T-helper 1 cell treated with Interleukin-12 subunit alpha and Interleukin-12 subunit beta and Interleukin-4 antibody, amounts not matched to agents 30 μg/mL and 1 μg/mL, for 36 hours (primary cell): ENCODE results near the gene HS3ST5.
"Not testable (repeated sequence)": the region's sequence is repeated elsewhere in the genome, so short reads cannot be mapped to it uniquely, and the experiment has no call there.

Source experiments
- H3K27ac Mint-ChIP-seq: one replicate; pipeline ENCODE4 v1.8.0; 2021; ENCODE audit warnings: mild to moderate bottlenecking, mixed read lengths
- H3K27me3 Mint-ChIP-seq: one replicate; pipeline ENCODE4 v1.8.0; 2021; ENCODE audit warnings: low read depth, mixed read lengths
- H3K36me3 Mint-ChIP-seq: one replicate; pipeline ENCODE4 v1.8.0; 2021; ENCODE audit warnings: low read depth, mixed read lengths
- H3K4me1 Mint-ChIP-seq: one replicate; pipeline ENCODE4 v1.8.0; 2021; ENCODE audit warnings: low read depth, mixed read lengths
- H3K4me3 Mint-ChIP-seq: one replicate; pipeline ENCODE4 v1.8.0; 2021; ENCODE audit warnings: mild to moderate bottlenecking, moderate library complexity, mixed read lengths
- H3K9me3 Mint-ChIP-seq: one replicate; pipeline ENCODE4 v1.8.0; 2021; ENCODE audit warnings: mixed read lengths

The HS3ST5 gene

GRCh38 chr6:114151064-114151690, 191.6 kb downstream of the HS3ST5 start:
- no peaks in the 10 kb centered on the region for H3K4me1 Mint-ChIP-seq
- H3K27me3 Mint-ChIP-seq: no peaks in the 10 kb centered on the region
- H3K4me3 Mint-ChIP-seq: no peak overlapping the region

GRCh38 chr6:114149182-114149581, 193.6 kb downstream of the HS3ST5 start:
- H3K4me1 Mint-ChIP-seq, H3K27ac Mint-ChIP-seq, H3K4me3 Mint-ChIP-seq, H3K9me3 Mint-ChIP-seq, H3K27me3 Mint-ChIP-seq, H3K36me3 Mint-ChIP-seq: not testable (repeated sequence)

More at GRCh38 chr6:114151064-114151690, 191.6 kb downstream of the HS3ST5 start:
- Mint-ChIP-seq H3K9me3 (no peaks in the 10 kb centered on the region), H3K27ac (no peak overlapping the region), H3K36me3 (no peaks in the 10 kb centered on the region)

- Mint-ChIP-seq H3K4me1 (no peaks in the 10 kb centered on the region), H3K36me3 (no peaks in the 10 kb centered on the region), H3K27ac (no peak overlapping the region), H3K4me3 (no peak overlapping the region), H3K9me3 (no peaks in the 10 kb centered on the region), H3K27me3 (no peaks in the 10 kb centered on the region)
Measured at GRCh38 chr6:114144887-114145851, 197.7 kb downstream of the HS3ST5 start.

- Mint-ChIP-seq H3K4me1 (no peaks in the 10 kb centered on the region), H3K27me3 (peaks cover 3% of the 10 kb centered on the region), H3K27ac (no peak overlapping the region), H3K9me3 (no peaks in the 10 kb centered on the region), H3K4me3 (no peak overlapping the region), H3K36me3 (no peaks in the 10 kb centered on the region)
Measured at GRCh38 chr6:114142258-114142657, 200.6 kb downstream of the HS3ST5 start.

GRCh38 chr6:114140416-114140815, 202.4 kb downstream of the HS3ST5 start:
- Mint-ChIP-seq H3K36me3 (no peaks in the 10 kb centered on the region), H3K27me3 (peaks cover 3% of the 10 kb centered on the region), H3K27ac (no peak overlapping the region), H3K4me1 (no peaks in the 10 kb centered on the region), H3K9me3 (no peaks in the 10 kb centered on the region), H3K4me3 (no peak overlapping the region)

DNA sequence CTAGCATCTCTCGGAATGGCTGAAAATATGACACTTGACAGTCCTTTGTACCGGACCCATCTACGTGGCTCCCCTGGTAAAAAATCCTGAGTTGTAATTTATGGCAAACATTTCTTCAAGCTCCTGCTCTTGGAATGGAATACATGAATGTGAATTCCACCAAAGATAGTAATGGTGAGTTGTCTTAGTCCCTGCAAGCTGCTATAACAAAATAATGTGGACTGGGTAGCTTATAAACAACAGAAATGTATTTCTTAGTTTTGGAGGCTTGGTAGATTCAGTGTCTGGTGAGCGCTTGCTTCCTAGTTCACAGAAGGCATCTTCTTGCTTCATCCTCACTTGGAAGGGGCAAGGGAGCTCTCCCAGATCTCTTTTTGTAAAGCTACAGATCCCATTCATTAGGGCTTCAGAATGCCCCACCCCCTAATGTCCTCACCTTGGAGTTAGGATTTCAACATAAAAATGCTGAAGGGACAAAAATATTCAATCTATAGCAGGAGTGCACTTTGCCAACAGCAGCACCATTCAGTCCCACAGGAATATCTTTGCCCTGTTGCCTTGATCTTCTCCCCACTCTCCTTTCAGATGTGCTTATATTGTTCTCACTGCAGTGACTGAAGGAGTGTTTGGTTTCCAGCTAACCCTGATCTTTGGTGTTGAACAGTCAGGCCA, 204.1 kb downstream of the HS3ST5 start:
- Mint-ChIP-seq H3K36me3 (no peaks in the 10 kb centered on the region), H3K9me3 (no peaks in the 10 kb centered on the region), H3K27me3 (peaks cover 3% of the 10 kb centered on the region), H3K4me1 (no peaks in the 10 kb centered on the region), H3K27ac (no peak overlapping the region), H3K4me3 (no peak overlapping the region)

DNA sequence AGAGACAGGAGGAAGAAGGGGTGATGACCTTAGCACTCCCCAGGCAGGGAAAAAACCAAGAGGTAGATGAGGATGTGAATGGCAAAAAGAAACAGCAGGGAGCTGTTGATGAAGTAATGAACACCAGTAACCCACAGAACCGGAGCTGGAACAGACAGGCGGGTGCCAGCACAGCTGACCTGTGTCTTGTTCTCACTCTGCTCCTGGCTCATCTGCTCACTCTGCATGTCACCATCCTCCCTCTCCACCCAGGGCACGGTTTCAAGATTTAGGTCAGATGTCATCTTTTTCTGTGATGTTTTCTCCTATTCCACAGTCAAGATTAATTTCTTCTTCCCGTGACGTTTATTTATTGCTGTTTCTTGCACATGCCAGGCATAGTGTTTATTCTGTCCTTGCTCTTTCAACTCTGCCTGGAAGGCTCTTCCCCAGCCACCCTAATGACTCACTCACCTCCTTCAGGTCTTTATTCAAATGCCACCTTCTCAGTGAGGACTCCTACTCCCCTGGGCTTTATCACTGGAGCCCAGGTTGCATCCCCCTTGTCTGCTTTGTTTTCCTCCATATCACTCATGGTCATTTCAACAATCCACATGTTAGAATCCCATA, 207.4 kb downstream of the HS3ST5 start:
- H3K27me3 Mint-ChIP-seq: peaks cover 3% of the 10 kb centered on the region
- no peak overlapping the region for H3K4me3 Mint-ChIP-seq
- no peaks in the 10 kb centered on the region for H3K36me3 Mint-ChIP-seq
- H3K27ac Mint-ChIP-seq: no peak overlapping the region
- no peaks in the 10 kb centered on the region for H3K4me1 Mint-ChIP-seq
- H3K9me3 Mint-ChIP-seq: no peaks in the 10 kb centered on the region

GRCh38 chr6:114133816-114134215, 209.0 kb downstream of the HS3ST5 start:
- H3K9me3 Mint-ChIP-seq: no peaks in the 10 kb centered on the region
- H3K27me3 Mint-ChIP-seq: peaks cover 3% of the 10 kb centered on the region
- no peaks in the 10 kb centered on the region for H3K36me3 Mint-ChIP-seq
- H3K27ac Mint-ChIP-seq: no peak overlapping the region
- no peak overlapping the region for H3K4me3 Mint-ChIP-seq
- H3K4me1 Mint-ChIP-seq: no peaks in the 10 kb centered on the region

DNA sequence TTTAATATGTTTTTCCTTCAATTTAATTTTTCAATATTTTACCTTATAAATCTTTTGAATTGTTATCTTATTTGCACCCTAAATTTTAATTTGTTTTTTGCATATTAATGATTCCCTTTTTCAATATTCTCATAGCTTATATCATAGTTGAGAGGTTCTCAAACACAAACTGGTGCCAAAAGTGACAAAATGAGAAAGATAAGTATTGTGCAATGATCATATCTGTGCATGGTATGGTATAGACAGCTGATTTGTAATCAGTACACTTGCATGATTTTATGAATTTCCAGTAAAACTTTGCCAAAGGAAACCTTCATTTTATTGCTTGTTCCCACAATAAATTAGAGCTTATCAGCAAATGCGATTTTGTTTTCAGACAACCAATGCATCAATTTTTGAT, 210.9 kb downstream of the HS3ST5 start:
- H3K4me3 Mint-ChIP-seq: no peak overlapping the region
- H3K27ac Mint-ChIP-seq: no peak overlapping the region
- H3K36me3 Mint-ChIP-seq: no peaks in the 10 kb centered on the region
- no peaks in the 10 kb centered on the region for H3K9me3 Mint-ChIP-seq
- H3K4me1 Mint-ChIP-seq: no peaks in the 10 kb centered on the region
- H3K27me3 Mint-ChIP-seq: no peaks in the 10 kb centered on the region

DNA sequence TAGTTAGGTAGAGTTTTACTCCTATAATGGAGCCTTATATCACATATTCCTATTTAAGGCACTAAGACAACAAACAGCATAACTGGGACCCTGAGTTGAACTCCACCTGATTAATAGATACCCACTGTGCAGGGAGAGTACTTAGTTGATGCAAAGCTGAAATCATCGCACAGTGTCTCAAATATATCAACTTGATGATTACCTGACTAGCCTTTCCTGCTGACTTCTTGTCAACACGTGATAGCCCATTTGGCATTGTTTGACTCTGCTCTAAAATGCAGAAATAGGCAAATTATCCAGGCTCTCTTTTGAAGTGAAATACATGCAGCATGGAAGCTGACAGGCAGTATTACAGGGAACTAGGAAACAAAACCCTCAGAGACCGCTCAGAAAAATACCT, 217.2 kb downstream of the HS3ST5 start:
- Mint-ChIP-seq H3K27ac (no peak overlapping the region), H3K4me3 (no peak overlapping the region), H3K27me3 (no peaks in the 10 kb centered on the region), H3K36me3 (no peaks in the 10 kb centered on the region), H3K9me3 (no peaks in the 10 kb centered on the region), H3K4me1 (no peaks in the 10 kb centered on the region)

- Mint-ChIP-seq H3K27me3 (no peaks in the 10 kb centered on the region), H3K9me3 (no peaks in the 10 kb centered on the region), H3K36me3 (no peaks in the 10 kb centered on the region), H3K4me1 (no peaks in the 10 kb centered on the region), H3K4me3 (no peak overlapping the region), H3K27ac (no peak overlapping the region)
Measured at GRCh38 chr6:114121913-114122662, 220.7 kb downstream of the HS3ST5 start.

GRCh38 chr6:114119056-114119455, 223.8 kb downstream of the HS3ST5 start:
- no peaks in the 10 kb centered on the region for H3K27me3 Mint-ChIP-seq
- H3K4me1 Mint-ChIP-seq: no peaks in the 10 kb centered on the region
- H3K27ac Mint-ChIP-seq: no peak overlapping the region
- no peaks in the 10 kb centered on the region for H3K36me3 Mint-ChIP-seq
- H3K9me3 Mint-ChIP-seq: no peaks in the 10 kb centered on the region
- H3K4me3 Mint-ChIP-seq: no peak overlapping the region

GRCh38 chr6:114115652-114116051, 227.2 kb downstream of the HS3ST5 start:
- H3K4me3 Mint-ChIP-seq: no peak overlapping the region
- H3K27ac Mint-ChIP-seq: no peak overlapping the region
- H3K27me3 Mint-ChIP-seq: no peaks in the 10 kb centered on the region
- no peaks in the 10 kb centered on the region for H3K9me3 Mint-ChIP-seq
- no peaks in the 10 kb centered on the region for H3K36me3 Mint-ChIP-seq
- H3K4me1 Mint-ChIP-seq: no peaks in the 10 kb centered on the region
